Activated CD4-positive, CD25-positive, alpha-beta regulatory T cell treated with anti-CD3 and anti-CD28 coated beads, Interleukin-2, amount 50 U/mL, for 72 hours (primary cell): ENCODE measurements around the gene RIMS4.

Experiments used
- DNase-seq: peaks from one replicate; pipeline ENCODE4 v3.0.0; 2021

Gene RIMS4

GRCh38 chr20:44810391-44811149, at the start of gene RIMS4:
RIMS4 (minus strand) TSS chr20:44810546; CDS start chr20:44810271, 275 bp downstream.
- no peak for DNase-seq

GRCh38 chr20:44858606-44859360, 48.4 kb upstream of the RIMS4 start:
- DNase-seq, result no peak

- no peak for DNase-seq
Measured at GRCh38 chr20:44856856-44857448, 46.6 kb upstream of the RIMS4 start.

- no peak for DNase-seq
Measured at GRCh38 chr20:44856442-44856841, 46.1 kb upstream of the RIMS4 start.

GRCh38 chr20:44851545-44851944, 41.2 kb upstream of the RIMS4 start:
- no peak for DNase-seq

- no peak for DNase-seq
Measured at GRCh38 chr20:44850837-44851236, 40.5 kb upstream of the RIMS4 start.

- DNase-seq, result no peak
Measured at GRCh38 chr20:44850272-44850671, 39.9 kb upstream of the RIMS4 start.

GRCh38 chr20:44849703-44850102, 39.4 kb upstream of the RIMS4 start:
- no peak for DNase-seq

GRCh38 chr20:44848254-44849015, 38.1 kb upstream of the RIMS4 start:
- DNase-seq, result no peak

GRCh38 chr20:44843876-44844275, 33.5 kb upstream of the RIMS4 start:
- no peak for DNase-seq

GRCh38 chr20:44841955-44842354, 31.6 kb upstream of the RIMS4 start:
- no peak for DNase-seq

GRCh38 chr20:44840826-44841225, 30.5 kb upstream of the RIMS4 start:
- no peak for DNase-seq

- DNase-seq, result no peak
Measured at GRCh38 chr20:44839481-44839880, 29.1 kb upstream of the RIMS4 start.

GRCh38 chr20:44838521-44838920, 28.2 kb upstream of the RIMS4 start:
- DNase-seq, result no peak

- no peak for DNase-seq
Measured at GRCh38 chr20:44837946-44838345, 27.6 kb upstream of the RIMS4 start.

- no peak for DNase-seq
Measured at GRCh38 chr20:44836601-44837120, 26.3 kb upstream of the RIMS4 start.

- no peak for DNase-seq
Measured at GRCh38 chr20:44835661-44836221, 25.4 kb upstream of the RIMS4 start.

GRCh38 chr20:44835116-44835515, 24.8 kb upstream of the RIMS4 start:
- no peak for DNase-seq

- no peak for DNase-seq
Measured at GRCh38 chr20:44834693-44835092, 24.3 kb upstream of the RIMS4 start.

GRCh38 chr20:44833437-44833836, 23.1 kb upstream of the RIMS4 start:
- no peak for DNase-seq

- no peak for DNase-seq
Measured at GRCh38 chr20:44832724-44833123, 22.4 kb upstream of the RIMS4 start.

- no peak for DNase-seq
Measured at GRCh38 chr20:44830995-44831394, 20.6 kb upstream of the RIMS4 start.

GRCh38 chr20:44830523-44830922, 20.2 kb upstream of the RIMS4 start:
- DNase-seq, result no peak
